GM20431 (cell line): Measurements from ENCODE around the gene CIITA.

Source experiments
- in situ Hi-C: fragments of 300-500 bp; cut with MseI, MboI; formaldehyde crosslinking; loops from one replicate; pipeline ENCODE4 v1.15.0; 2020; ENCODE audit warnings: low sequenced_read_pairs; ENCODE audit not compliant: unreplicated experiment

CIITA gene

DNA sequence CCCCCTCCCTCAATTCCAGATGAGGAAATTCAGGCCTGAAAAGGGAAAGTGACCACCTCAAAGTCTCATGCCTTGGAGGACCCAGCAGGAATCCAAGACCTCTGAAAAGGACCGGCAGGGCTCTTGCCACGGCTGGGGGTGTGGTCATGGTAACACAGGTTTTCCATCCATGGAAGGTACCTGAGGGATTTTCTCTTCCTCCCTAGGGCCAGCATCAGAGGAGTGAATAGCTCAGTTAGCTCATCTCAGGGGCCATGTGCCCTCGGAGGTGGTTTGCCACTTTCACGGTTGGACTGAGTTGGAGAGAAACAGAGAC is 1.3 kb downstream of the CIITA start:
- in situ Hi-C loops, result no loop called here

DNA sequence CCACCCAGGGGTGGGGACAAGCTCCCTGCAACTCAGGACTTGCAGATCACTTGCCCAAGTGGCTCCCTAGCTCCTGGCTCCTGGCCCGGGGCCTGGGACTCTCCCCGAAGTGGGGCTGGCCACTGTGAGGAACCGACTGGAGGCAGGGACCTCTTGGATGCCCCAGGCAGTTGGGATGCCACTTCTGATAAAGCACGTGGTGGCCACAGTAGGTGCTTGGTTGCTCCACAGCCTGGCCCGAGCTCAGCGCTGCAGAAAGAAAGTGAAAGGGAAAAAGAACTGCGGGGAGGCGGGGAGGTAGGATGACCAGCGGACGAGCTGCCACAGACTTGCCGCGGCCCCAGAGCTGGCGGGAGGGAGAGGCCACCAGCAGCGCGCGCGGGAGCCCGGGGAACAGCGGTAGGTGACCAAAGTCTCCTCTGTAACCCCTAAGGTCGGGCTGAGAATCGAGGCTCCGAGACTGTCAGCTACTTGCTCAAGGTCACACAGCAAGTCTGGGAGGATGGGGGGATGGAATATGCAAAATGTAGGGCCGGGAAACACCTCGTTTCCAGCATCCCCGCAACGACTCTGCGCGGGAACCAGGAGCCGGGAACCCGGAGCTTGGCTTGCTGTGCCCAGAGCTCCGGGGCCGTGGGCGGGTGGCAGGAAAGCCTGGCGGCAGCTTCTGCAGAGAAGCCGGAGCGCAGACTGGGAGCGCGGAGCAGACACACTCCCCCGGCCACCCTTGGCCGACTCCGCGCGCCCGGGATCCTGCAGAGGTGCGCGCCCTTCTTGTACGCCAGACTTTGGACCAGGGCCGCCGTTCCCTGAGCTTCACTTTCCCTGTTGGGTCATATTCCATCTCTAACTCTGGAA is 1.9 kb downstream of the CIITA start:
- in situ Hi-C loops, result no loop called here

DNA sequence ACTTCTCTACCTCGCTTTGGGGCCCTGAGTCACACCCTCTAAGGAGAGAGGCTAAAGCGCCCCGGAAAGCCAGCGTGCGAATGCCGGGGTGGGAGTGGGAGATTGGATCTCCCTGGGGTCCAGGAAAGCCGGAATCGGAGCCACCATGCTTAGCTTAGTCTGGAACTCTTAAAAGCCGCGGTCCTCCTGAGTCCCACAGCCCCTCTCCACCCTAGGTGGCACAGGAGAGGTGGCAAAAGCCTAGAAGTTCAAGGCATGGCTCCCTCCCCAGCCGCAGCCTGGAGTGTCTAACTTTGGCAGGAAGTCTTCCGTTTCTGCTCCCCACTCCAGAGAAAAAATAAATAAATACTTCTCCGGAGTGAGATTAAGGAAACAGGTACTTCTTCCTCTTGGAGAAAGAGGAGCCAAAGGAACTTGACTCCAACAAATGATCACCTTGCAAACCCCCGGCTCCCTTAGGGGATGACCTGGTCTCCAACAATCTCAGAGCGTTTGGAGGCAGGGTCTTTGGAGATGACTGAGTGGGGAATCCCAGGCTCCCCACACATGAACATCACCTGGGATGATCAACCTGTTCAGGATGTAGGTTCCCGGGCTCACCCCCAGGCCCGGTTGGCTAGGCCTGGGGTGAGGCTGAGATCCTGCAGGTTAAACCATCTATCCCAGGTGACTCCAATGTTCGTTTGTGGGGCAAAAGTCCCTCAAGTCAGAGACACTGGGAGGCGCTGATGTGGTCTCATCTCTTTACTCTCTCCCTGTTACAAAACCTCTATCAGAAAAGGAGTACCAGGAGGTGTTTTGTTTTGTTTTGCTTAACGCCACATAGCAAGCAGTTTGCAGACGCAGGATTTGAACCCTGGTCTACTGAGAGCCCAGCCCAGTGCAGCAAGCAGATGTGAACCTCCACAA is 2.9 kb downstream of the CIITA start:
- in situ Hi-C loops, result no loop called here

DNA sequence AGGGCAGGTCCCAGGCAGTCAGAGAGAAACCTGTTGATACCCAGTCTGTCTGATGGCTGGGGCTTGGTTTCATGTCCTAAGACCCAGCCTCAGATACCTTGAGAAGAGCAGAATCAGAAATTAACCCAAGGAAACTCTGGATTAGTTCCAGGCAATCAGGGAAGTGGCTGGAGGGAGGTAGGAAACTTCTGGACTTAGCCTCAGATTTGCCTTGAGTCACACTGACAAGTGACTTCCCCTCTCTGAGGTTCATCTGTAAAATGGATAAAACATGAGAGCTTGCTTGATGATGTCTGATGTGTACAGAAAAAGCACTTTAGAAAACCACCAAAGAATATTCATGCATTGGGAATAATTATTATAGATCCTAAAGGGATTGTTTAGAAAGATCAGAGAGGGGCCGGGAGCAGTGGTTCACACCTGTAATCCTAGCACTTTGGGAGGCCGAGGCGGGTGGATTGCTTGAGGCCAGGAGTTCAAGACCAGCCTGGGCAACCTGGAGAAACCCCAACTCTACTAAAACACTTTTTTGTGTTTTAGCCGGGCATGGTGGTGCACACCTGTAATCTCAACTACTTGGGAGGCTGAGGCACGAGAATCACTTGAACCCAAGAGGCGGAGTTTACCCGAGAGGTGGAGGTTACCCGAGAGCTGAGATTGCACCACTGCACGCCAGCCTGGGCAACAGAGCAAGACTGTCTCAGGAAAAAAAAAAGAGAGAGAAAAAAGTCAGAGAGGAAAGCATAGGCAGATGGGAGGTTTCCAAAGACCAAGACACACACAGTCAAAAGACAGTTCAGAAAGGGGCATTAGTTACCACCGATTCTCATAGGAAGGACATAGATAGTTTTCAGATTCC is 3.8 kb downstream of the CIITA start:
- in situ Hi-C loops, result no loop called here

DNA sequence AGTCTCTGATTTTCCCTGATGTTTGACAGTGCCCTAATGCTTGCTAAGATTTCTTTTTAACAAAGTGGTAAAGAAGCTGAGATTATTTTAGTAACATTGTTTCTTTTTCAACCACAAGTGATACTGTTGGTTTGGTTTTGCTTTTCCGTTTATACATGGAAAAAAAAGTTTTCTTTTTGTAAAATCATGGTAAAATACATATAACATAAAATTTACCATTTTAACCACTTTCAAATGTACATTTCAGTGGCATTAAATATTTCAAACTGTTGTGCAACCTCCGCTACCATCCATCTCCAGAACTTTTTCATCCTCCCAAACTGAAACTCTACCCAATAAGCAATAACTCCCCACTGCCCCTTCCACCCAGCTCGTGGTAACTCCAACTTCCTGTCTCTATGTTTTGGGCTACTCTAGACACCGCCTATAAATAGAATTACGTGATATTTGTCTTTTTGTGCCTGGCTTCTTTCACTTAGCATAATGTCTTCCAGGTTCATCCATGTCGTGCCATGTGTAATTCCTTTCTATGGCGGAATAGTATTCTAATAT is 4.6 kb downstream of the CIITA start:
- in situ Hi-C loops, result no loop called here

DNA sequence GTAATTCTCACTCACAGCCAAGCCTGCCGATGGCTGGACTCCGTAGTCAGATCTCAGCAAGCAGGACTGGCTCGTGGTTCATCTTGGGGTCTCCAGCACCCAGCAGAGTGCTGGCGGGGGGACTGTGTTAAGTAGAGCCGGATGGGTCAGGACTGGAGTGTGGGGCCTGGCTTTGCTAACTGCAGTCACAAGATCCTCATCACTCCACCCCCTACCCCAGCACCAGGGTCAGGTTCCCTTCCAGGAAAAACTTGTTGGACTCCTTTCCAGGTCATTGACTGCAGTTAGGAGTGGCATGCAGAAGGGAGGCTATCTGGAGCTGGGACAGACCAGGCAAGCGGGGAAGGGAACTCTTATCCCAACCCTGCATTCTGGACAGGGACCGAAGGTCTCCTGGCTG is 6.0 kb downstream of the CIITA start:
- in situ Hi-C loops, result no loop called here

DNA sequence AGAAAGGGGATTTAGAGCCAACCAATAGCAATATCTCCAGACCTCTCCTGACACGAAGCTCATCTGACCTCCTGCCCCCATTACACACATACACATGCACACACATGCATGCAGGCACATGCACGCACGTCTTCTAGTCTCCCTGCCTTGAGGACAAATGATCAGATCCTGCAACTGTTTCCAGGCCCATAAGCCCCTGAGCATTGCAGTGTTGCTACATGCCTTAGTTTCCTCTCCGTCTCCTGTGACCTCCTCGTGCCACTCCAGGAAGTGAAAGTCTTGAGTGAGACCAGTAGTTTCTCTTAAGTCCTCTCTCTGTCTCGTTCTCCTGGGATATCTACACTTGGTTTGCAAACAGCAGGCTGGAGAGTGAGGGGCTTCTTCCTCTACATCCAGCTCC is 8.2 kb downstream of the CIITA start:
- in situ Hi-C loops, result no loop called here

DNA sequence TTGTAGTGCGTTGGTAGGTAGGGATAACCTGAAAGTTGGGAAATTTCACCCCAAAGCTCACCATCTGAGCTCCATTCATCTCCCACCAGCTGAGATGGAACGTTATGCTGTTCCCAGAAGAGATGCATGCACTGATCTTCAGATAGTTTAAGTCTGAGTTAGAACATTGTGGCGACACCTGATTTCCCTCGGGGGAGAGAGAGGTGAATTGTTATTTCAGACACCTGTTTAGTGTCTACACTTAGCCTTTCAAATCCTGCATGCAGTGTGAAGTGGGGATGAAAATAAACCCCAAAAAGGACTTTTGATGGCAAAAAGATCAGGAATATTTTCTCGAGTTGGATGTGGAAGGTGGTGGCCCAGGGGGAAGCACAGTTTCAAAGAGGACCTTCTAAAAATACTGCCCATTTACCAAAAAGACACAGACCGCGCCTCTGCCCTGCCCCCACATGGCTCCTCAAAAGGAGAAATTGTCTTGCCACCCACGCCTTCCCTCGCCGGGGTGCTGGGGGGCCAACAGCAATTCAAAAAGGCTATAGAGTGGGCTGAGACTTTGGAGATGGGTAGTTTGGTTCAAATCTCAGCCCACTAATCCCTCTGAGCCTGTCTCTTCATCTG is 11.4 kb downstream of the CIITA start:
- in situ Hi-C loops, result no loop called here

DNA sequence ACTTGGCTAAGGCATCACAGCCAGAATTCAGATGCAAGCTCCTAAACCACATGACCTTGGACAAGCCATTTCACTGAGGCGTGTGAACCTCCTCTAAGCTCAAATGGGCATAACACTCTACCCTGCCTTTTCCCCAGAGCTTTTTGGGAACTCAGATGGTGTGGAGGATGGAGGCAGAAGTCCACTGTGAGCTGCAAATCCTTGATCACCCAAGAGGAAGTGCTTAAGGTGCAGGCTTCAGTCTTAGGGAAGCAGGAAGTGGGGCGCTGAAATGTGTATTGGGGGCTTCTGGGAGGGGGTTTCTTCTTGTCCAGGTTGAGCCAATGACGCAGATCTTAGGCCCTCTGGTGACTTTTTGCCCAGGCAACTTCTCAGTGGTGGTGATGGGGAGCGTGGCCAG is 12.9 kb downstream of the CIITA start:
- in situ Hi-C loops, result no loop called here

DNA sequence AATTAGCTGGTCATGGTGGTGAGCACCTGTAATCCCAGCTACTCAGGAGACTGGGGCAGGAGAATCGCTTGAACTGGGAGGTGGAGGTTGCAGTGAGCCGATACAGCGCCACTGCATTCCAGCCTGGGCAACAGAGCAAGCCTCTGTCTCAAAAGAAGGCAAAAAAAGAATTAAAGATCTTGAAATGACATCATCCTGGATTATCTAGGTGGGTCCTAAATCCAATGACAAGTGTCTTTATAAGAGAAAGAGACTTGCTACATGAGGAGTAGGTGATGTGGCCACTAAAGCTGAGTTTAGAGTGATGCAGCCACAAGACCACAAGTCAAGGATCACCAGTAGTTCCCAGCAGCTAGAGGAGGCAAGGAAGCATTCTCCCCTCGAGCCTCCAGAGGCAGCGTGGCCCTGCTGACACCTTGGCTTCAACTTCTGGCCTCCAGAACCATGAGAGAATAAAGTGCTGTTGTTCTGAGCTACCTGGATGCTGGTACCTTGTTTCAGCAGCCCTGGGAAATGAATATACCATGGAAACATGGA is 15.8 kb downstream of the CIITA start:
- in situ Hi-C loops, result no loop called here

DNA sequence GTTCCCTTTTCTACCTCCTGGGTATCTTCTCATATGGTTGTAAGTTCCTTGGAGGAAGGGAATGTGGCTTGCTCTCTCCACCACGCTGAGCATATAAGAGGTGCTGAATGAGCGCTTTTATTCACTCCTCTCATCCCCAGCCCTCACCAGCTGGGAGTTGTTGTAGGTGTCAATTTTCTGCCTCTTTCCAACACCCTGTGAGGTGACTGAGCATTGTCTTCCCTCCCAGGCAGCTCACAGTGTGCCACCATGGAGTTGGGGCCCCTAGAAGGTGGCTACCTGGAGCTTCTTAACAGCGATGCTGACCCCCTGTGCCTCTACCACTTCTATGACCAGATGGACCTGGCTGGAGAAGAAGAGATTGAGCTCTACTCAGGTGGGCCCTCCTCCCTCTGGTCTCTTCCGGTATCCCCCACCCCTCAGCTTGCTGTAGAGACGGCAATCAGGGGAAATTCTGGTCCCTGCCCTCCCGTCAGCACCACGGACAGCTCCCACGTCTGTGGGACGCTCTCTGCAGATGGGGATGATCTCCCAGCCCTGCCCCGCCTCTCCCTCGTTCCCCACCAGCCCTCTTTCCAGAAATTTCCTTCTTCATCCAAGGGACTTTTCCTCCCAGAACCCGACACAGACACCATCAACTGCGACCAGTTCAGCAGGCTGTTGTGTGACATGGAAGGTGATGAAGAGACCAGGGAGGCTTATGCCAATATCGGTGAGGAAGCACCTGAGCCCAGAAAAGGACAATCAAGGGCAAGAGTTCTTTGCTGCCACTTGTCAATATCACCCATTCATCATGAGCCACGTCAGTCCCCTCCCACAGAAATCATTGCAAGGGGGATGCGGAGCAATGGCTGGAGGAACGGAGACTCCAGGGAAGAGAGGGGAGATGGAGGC is 18.3 kb downstream of the CIITA start:
- in situ Hi-C loops, result no loop called here

DNA sequence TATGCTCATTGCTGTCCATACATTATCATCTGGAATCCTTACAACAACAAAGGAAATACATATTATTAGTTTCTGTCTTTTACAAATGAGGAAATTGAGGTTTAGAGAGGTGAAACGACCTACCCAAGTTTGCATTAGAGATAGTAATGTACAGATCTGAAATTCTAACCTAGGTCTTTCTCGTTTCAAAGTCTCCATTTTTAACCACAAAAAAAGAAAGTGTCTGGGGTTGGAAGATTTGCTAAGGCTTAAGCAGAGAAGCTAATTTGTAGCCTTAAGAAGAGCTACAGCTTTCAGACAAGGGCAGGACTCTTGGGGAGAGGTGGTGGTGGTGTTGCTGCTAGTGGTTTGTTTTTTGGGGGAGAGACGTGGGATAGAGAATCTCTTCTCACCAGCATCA is 19.2 kb downstream of the CIITA start:
- in situ Hi-C loops, result no loop called here

DNA sequence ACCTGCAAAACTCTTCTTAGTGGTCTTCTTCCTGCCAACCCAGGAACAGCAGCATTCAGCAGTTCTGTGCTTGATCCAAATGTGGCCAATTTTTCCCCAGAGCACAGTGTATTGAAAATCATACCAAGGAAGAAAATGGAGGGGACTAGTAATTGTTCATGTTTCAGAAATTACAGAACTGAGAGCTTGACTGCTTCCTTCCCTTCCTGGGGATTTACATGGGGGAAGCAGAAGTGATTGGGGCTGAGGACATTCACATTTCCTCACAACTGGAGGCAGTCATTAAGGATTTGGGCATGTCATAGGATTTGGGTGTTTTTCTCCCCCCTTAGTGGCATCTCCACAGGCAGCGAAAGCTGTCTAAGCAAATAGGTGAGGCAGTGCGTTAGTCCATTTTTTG is 19.7 kb downstream of the CIITA start:
- in situ Hi-C loops, result no loop called here

DNA sequence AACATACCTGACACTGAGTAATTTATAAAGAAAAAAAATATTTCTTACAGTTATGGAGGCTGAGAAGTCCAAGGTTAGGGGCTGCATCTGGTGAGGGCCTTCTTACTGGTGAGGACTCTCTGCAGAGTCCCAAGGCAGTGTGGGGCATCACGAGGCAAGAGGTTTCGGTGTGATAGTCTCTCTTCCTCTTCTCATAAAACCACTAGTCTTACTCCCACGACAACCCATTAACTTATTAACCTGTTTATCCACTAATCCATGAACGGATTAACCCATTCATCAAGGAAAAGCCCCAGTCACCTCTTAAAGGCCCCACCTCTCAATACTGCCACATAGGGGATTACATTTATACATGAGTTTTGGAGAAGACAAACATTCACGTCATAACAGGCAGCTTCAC is 20.1 kb downstream of the CIITA start:
- in situ Hi-C loops, result no loop called here

DNA sequence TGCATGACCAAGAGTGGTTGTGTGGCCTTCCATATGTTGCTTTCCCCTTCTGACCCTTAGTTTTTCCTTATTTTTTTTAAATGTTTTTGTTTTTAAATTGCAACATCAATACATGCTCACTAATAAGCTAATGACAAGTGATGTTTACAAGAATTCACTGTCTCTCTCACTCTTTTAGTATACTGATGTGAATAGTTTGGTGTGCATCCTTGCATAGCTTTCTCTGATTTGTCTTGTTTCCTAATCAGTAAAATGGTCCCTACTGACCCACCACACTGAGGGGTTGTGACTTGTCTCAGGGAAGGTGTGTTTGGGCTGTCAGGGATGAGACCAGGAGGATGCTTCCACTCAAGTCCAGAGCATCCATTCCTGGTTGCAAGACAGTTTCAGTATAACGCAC is 26.0 kb downstream of the CIITA start:
- in situ Hi-C loops, result loop anchor here (25.0 kb wide), 1 partner anchor 641 kb away; no protein-coding TSS in a partner anchor

DNA sequence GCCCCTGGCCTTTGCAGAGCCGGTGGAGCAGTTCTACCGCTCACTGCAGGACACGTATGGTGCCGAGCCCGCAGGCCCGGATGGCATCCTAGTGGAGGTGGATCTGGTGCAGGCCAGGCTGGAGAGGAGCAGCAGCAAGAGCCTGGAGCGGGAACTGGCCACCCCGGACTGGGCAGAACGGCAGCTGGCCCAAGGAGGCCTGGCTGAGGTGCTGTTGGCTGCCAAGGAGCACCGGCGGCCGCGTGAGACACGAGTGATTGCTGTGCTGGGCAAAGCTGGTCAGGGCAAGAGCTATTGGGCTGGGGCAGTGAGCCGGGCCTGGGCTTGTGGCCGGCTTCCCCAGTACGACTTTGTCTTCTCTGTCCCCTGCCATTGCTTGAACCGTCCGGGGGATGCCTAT is 29.5 kb downstream of the CIITA start:
- in situ Hi-C loops, result loop anchor here (25.0 kb wide), 1 partner anchor 644 kb away; no protein-coding TSS in a partner anchor

DNA sequence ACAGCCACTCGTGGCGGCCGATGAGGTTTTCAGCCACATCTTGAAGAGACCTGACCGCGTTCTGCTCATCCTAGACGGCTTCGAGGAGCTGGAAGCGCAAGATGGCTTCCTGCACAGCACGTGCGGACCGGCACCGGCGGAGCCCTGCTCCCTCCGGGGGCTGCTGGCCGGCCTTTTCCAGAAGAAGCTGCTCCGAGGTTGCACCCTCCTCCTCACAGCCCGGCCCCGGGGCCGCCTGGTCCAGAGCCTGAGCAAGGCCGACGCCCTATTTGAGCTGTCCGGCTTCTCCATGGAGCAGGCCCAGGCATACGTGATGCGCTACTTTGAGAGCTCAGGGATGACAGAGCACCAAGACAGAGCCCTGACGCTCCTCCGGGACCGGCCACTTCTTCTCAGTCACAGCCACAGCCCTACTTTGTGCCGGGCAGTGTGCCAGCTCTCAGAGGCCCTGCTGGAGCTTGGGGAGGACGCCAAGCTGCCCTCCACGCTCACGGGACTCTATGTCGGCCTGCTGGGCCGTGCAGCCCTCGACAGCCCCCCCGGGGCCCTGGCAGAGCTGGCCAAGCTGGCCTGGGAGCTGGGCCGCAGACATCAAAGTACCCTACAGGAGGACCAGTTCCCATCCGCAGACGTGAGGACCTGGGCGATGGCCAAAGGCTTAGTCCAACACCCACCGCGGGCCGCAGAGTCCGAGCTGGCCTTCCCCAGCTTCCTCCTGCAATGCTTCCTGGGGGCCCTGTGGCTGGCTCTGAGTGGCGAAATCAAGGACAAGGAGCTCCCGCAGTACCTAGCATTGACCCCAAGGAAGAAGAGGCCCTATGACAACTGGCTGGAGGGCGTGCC is 30.1 kb downstream of the CIITA start:
- in situ Hi-C loops, result loop anchor here (25.0 kb wide), 1 partner anchor 645 kb away; no protein-coding TSS in a partner anchor

DNA sequence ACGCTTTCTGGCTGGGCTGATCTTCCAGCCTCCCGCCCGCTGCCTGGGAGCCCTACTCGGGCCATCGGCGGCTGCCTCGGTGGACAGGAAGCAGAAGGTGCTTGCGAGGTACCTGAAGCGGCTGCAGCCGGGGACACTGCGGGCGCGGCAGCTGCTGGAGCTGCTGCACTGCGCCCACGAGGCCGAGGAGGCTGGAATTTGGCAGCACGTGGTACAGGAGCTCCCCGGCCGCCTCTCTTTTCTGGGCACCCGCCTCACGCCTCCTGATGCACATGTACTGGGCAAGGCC is 30.7 kb downstream of the CIITA start:
- in situ Hi-C loops, result loop anchor here (25.0 kb wide), 1 partner anchor 645 kb away; no protein-coding TSS in a partner anchor
